A673 (cell line): ENCODE data around the gene NAPB.

Experiments used
- CTCF ChIP-seq: fragments of 300-800, 200-600 bp; sonication (generic); conservative IDR thresholded peaks from 2 replicates; pipeline ENCODE4 v1.5.1; 2017; ENCODE audit warnings: low read depth, mild to moderate bottlenecking, antibody characterized with exemption, low read length, moderate library complexity, mixed read lengths
- EZH2 ChIP-seq: fragments of 200-600 bp; sonication (generic); IDR thresholded peaks from 2 replicates; pipeline ENCODE4 v1.6.1; 2017; ENCODE audit warnings: borderline replicate concordance, low read depth, mild to moderate bottlenecking, mixed read lengths, antibody characterized with exemption, low read length; ENCODE audit not compliant: poor library complexity, severe bottlenecking

GRCh38 chr20:23332467-23332866 is 88.8 kb downstream of the NAPB start:
- TF ChIP-seq CTCF (no peak), EZH2 (no peak)
